Measurements from ENCODE around the gene DAD1.
"Not testable (repeated sequence)": the region's sequence is repeated elsewhere in the genome, so short reads cannot be mapped to it uniquely, and the experiment has no call there.

DAD1 gene

GRCh38 chr14:22549981-22550673 lies 38.9 kb downstream of the DAD1 start:
- DNase-seq: peak; percentile 47

- DNase-seq: no peak
Measured at GRCh38 chr14:22549324-22549962, 39.6 kb downstream of the DAD1 start.

GRCh38 chr14:22547948-22548750 lies 40.9 kb downstream of the DAD1 start:
- no peak for DNase-seq

- no peak for DNase-seq
Measured at GRCh38 chr14:22547313-22547947, 41.6 kb downstream of the DAD1 start.

GRCh38 chr14:22546722-22547071 lies 42.3 kb downstream of the DAD1 start:
- DNase-seq: no peak

GRCh38 chr14:22545842-22546721 lies 42.9 kb downstream of the DAD1 start:
- no peak for DNase-seq

GRCh38 chr14:22544881-22545420 lies 44.1 kb downstream of the DAD1 start:
- no peak for DNase-seq

- DNase-seq: no peak
Measured at GRCh38 chr14:22544406-22544805, 44.6 kb downstream of the DAD1 start.

GRCh38 chr14:22543570-22544357 lies 45.3 kb downstream of the DAD1 start:
- not testable (repeated sequence) for DNase-seq

- no peak for DNase-seq
Measured at GRCh38 chr14:22542360-22542759, 46.7 kb downstream of the DAD1 start.

GRCh38 chr14:22541721-22542120 lies 47.3 kb downstream of the DAD1 start:
- DNase-seq: no peak

GRCh38 chr14:22540811-22541360 lies 48.1 kb downstream of the DAD1 start:
- DNase-seq: no peak

GRCh38 chr14:22540293-22540692 lies 48.7 kb downstream of the DAD1 start:
- no peak for DNase-seq

- no peak for DNase-seq
Measured at GRCh38 chr14:22539831-22540230, 49.2 kb downstream of the DAD1 start.

- no peak for DNase-seq
Measured at GRCh38 chr14:22538671-22539228, 50.3 kb downstream of the DAD1 start.

- no peak for DNase-seq
Measured at GRCh38 chr14:22537436-22538310, 51.4 kb downstream of the DAD1 start.

GRCh38 chr14:22536853-22537338 lies 52.1 kb downstream of the DAD1 start:
- peak; percentile 83 for DNase-seq

- no peak for DNase-seq
Measured at GRCh38 chr14:22535916-22536315, 53.1 kb downstream of the DAD1 start.

- no peak for DNase-seq
Measured at GRCh38 chr14:22535126-22535525, 53.9 kb downstream of the DAD1 start.
